ENCODE measurements around the gene WAPL. TPM values are rescaled to one million over a fixed set of nuclear protein-coding genes. Genes with fewer than 3 reads are reported as not detected.

WAPL gene
- polyA plus RNA-seq, 1 of the 3 experiments (the other 2 are of a cell fraction) = 8.7 TPM

GRCh38 chr10:86387178-86387794 is 134.3 kb downstream of the WAPL start:
- peak; percentile 14 for DNase-seq
- CTCF ChIA-PET = interaction anchor here (0.9 to 2.0 kb wide), 6 partner anchors 9 to 38 kb away, joined by 4 to 8 read pairs (median 6); no protein-coding TSS in a partner anchor
- Histone ChIP-seq H3K9ac (no peak overlapping the region), H3K36me3 (replicated peaks in 1 of 2; ENCODE audit: control insufficient read depth in 1 of 2, insufficient read depth in 2 of 2, low read length in 1 of 2) (no peaks in the 10 kb centered on the region), H3K9me2 (no peaks in the 10 kb centered on the region), H2AFZ (ENCODE audit: low read depth) (no peak overlapping the region), H3K9me3 (no peaks in the 10 kb centered on the region), H3K4me1 (ENCODE audit: control insufficient read depth in 1 of 2, insufficient read depth in 2 of 2, low read depth in 1 of 2, low read length in 1 of 2) (no peaks in the 10 kb centered on the region), H3K27me3 (ENCODE audit: insufficient read depth) (no peaks in the 10 kb centered on the region; the same call in 1 of the 2 replicates), H3F3A (replicated peaks; ENCODE audit: insufficient read depth) (no peaks in the 10 kb centered on the region), H3K79me2 (ENCODE audit: insufficient read depth) (no peaks in the 10 kb centered on the region), H3K4me2 (no peak overlapping the region), H4K20me1 (ENCODE audit: insufficient read depth) (no peaks in the 10 kb centered on the region), H3K27ac (ENCODE audit: low read depth in 2 of 2, low read length in 1 of 2) (no peak overlapping the region), H3K4me3 (ENCODE audit: low read depth in 2 of 2, low read length in 1 of 2) (no peak overlapping the region)
- POLR2A ChIA-PET = no interaction called here
- WGBS (ENCODE audit: low lambda C conversion rate) = 53% methylated on average over 7 of the region's 7 CpGs
- no peak for TF ChIP-seq SMC3 (IDR thresholded peaks at IDR 0.05; ENCODE audit: low read depth, low read length)
- TF ChIP-seq MAX (IDR thresholded peaks at IDR 0.05; ENCODE audit: low read depth) = no peak
- TF ChIP-seq JUND (IDR thresholded peaks at IDR 0.05) = no peak
- TF ChIP-seq PBX3 (IDR thresholded peaks at IDR 0.05) = no peak
- no peak for TF ChIP-seq ELF1 (IDR thresholded peaks at IDR 0.05)
- no peak for TF ChIP-seq TEAD4 (IDR thresholded peaks at IDR 0.05; ENCODE audit: borderline replicate concordance, insufficient read depth)
- no peak for TF ChIP-seq USF2 (IDR thresholded peaks at IDR 0.05; ENCODE audit: borderline replicate concordance, low read depth, low read length)
- no peak for TF ChIP-seq GATA2 (CRISPR knock-in tag; IDR thresholded peaks at IDR 0.05)
- no peak for TF ChIP-seq EZH2phosphoT487 (IDR thresholded peaks at IDR 0.05; ENCODE audit: borderline replicate concordance, low read depth)

GRCh38 chr10:86385806-86386205 is 135.8 kb downstream of the WAPL start:
- ChIA-PET POLR2A (no interaction called here), CTCF (interaction anchor here (0.7 to 2.0 kb wide), 3 partner anchors 15 to 163 kb away, joined by 3 to 8 read pairs (median 4); no protein-coding TSS in a partner anchor)
- no peaks in the 10 kb centered on the region for H3K4me1 ChIP-seq (ENCODE audit: control insufficient read depth in 1 of 2, insufficient read depth in 2 of 2, low read depth in 1 of 2, low read length in 1 of 2)
- H3K4me3 ChIP-seq (ENCODE audit: low read depth in 2 of 2, low read length in 1 of 2) = no peak overlapping the region
- no peaks in the 10 kb centered on the region for H3K9me3 ChIP-seq
- H3K9ac ChIP-seq = no peak overlapping the region
- no peaks in the 10 kb centered on the region for H4K20me1 ChIP-seq (ENCODE audit: insufficient read depth)
- no peaks in the 10 kb centered on the region for H3K79me2 ChIP-seq (ENCODE audit: insufficient read depth)
- no peak for DNase-seq
- no peaks in the 10 kb centered on the region for H3K9me2 ChIP-seq
- no peak overlapping the region for H3K27ac ChIP-seq (ENCODE audit: low read depth in 2 of 2, low read length in 1 of 2)
- WGBS (ENCODE audit: low lambda C conversion rate) = 71% methylated on average over 3 of the region's 3 CpGs
- no peak overlapping the region for H3K4me2 ChIP-seq
- H3K36me3 ChIP-seq (replicated peaks in 1 of 2; ENCODE audit: control insufficient read depth in 1 of 2, insufficient read depth in 2 of 2, low read length in 1 of 2) = no peaks in the 10 kb centered on the region
- no peaks in the 10 kb centered on the region for H3F3A ChIP-seq (replicated peaks; ENCODE audit: insufficient read depth)
- H2AFZ ChIP-seq (ENCODE audit: low read depth) = no peak overlapping the region
- peaks cover 5% of the 10 kb centered on the region; the same call in 1 of the 2 replicates for H3K27me3 ChIP-seq (ENCODE audit: insufficient read depth)
- no peak for TF ChIP-seq RFX5 (IDR thresholded peaks at IDR 0.05; ENCODE audit: low read length)
- no peak for TF ChIP-seq REST (IDR thresholded peaks at IDR 0.05; ENCODE audit: low read depth, low read length)
- no peak for TF ChIP-seq CTCF (IDR thresholded peaks at IDR 0.05)
- no peak for TF ChIP-seq SMC3 (IDR thresholded peaks at IDR 0.05; ENCODE audit: low read depth, low read length)
- no peak for TF ChIP-seq MEF2A (IDR thresholded peaks at IDR 0.05; ENCODE audit: borderline replicate concordance, low read depth)
- no peak for TF ChIP-seq TAF1 (IDR thresholded peaks at IDR 0.05; ENCODE audit: borderline replicate concordance, low read depth, low read length)
- no peak for TF ChIP-seq EP300 (IDR thresholded peaks at IDR 0.05; ENCODE audit: borderline replicate concordance in 1 of 2, low read depth in 1 of 2, low read length in 1 of 2)
- TF ChIP-seq RAD21 (IDR thresholded peaks at IDR 0.05; ENCODE audit: low read length) = no peak
- no peak for TF ChIP-seq PBX3 (IDR thresholded peaks at IDR 0.05)
- no peak for TF ChIP-seq TEAD4 (IDR thresholded peaks at IDR 0.05; ENCODE audit: borderline replicate concordance, insufficient read depth)
